Adrenal gland (tissue), 12 donors: ENCODE measurements around the gene ZNF425. TPM values are rescaled to one million over a fixed set of nuclear protein-coding genes. Genes with fewer than 3 reads are reported as not detected.

Experiments used
- DNase-seq, 7 donors: peaks; one replicate each; pipeline ENCODE4 v3.0.0-alpha.2; 2019 to 2020
- H3K27ac ChIP-seq, 5 donors: fragments of 200-600 bp; sonication (generic) in 4 of 5; 1 replicate in 3 of 5; 2 replicates in 2 of 5; pipeline versions ENCODE4 v1.5.1 to v1.8.0; 2016 to 2020; ENCODE audit warnings: mild to moderate bottlenecking in 1 of 5
- H3K27me3 ChIP-seq: fragments of 200-600 bp; 2 replicates; pipeline ENCODE4 v1.8.0; 2021
- H3K36me3 ChIP-seq, 2 donors: fragments of 200-600 bp; replicated peaks in 1 of 2; 1 replicate in 1 of 2; 2 replicates in 1 of 2; pipeline versions ENCODE4 v1.5.1 to v1.8.0; 2018 to 2022
- H3K4me1 ChIP-seq, 2 donors: fragments of 200-600 bp; replicated peaks in 1 of 2; 1 replicate in 1 of 2; 2 replicates in 1 of 2; pipeline versions ENCODE4 v1.5.1 to v1.8.0; 2018 to 2021
- H3K4me3 ChIP-seq, 4 donors: fragments of 200-600 bp; sonication (generic) in 3 of 4; one replicate each; pipeline ENCODE4 v1.5.1; 2016 to 2018
- H3K9me3 ChIP-seq, 3 donors: fragments of 200-600 bp; sonication (generic) in 1 of 3; replicated peaks in 1 of 3; 1 replicate in 2 of 3; 2 replicates in 1 of 3; pipeline versions ENCODE4 v1.5.1 to v1.8.0; 2016 to 2021
- CTCF ChIP-seq, 6 experiments: fragments of 450-650 bp in 4 of 6; fragments of 200-600 bp in 2 of 6; sonication (generic) in 1 of 6; IDR thresholded peaks; 1 replicate in 5 of 6; 2 replicates in 1 of 6; pipeline versions ENCODE4 v1.5.1 to v1.8.0; 2016 to 2021; ENCODE audit warnings: antibody characterized with exemption in 6 of 6, mild to moderate bottlenecking in 2 of 6, moderate library complexity in 1 of 6
- POLR2A ChIP-seq, 2 donors: fragments of 450-650 bp; IDR thresholded peaks; one replicate each; pipeline ENCODE4 v1.6.1; 2017; ENCODE audit warnings: antibody characterized with exemption in 2 of 2, mild to moderate bottlenecking in 2 of 2, moderate library complexity in 1 of 2
- WGBS, 4 donors: extraction: QIAGEN DNeasy Blood & Tissue Kit in 2 of 4; methylation state at CpG; one replicate each; pipeline versions ENCODE4 v1.1.5 to v1.1.7; 2013 to 2017; 5-methylcytosine and 5-hydroxymethylcytosine counted together
- intact Hi-C, 2 donors: fragments of 100-400 bp; cut with DNase I; formaldehyde crosslinking; loops; one replicate each; pipeline versions ENCODE4 v1.14.1 to v1.15.0; 2022 to 2023
- polyA plus RNA-seq, 3 donors: library from polyadenylated mRNA; stranded (reverse); fragments of 200-250 nt in 2 of 3; fragments of 350-450 nt in 1 of 3; fragmentation: Illumina TruSeq in 1 of 3; extraction: RNeasy Lipid Tissue Mini Kit (QIAGEN cat#74804) in 1 of 3; gene quantifications; one replicate each; pipeline ENCODE4 v1.2.3, GENCODE V29; 2013 to 2014
- total RNA-seq, 9 donors: library from RNA; depleted of rRNA in 4 of 9; stranded (reverse); fragments of >200 nt in 4 of 9; fragments of 120-200 nt in 1 of 9; fragmentation: NEBNext Ultra II Directional in 1 of 9; extraction: Animal tissue kit (Norgen Biotek cat#: 25700) in 1 of 9; gene quantifications; one replicate each; pipeline versions ENCODE4 v1.1.0 to v1.2.4, GENCODE V29; 2013 to 2023
- donor health status: healthy with polysubstance abuse.
- donor health status: Bipolar disorder and iron deficiency.
- donor health status: DM: yes; HTN: yes; CAD: no.
- donor health status: DM: no; HTN: no; CAD: no.
- donor health status: DM: no; HTN: no; CAD: no.
- donor health status: DM: yes; HTN: yes; CAD: no.

The ZNF425 gene
- total and polyA plus RNA-seq, 12 donors, result 0.36 to 3.1 (median 1.5) TPM

- H3K9me3 ChIP-seq, result no peaks in the 10 kb centered on the region
- 88 to 93% (median 91%) methylated on average over 4 of the region's 4 CpGs for WGBS, 4 donors
- H3K4me1 ChIP-seq, result no peaks in the 10 kb centered on the region
- DNase-seq, result no peak
- H3K4me3 ChIP-seq, result no peak overlapping the region
- TF ChIP-seq POLR2A (IDR thresholded peaks at IDR 0.05) (no peak), CTCF (IDR thresholded peaks at IDR 0.05) (no peak)
- H3K27ac ChIP-seq, result no peak overlapping the region
- intact Hi-C loops, result no loop called here
- H3K27me3 ChIP-seq, result no peaks in the 10 kb centered on the region
- peaks cover 0 to 32% of the 10 kb centered on the region in 2 donors for H3K36me3 ChIP-seq
These were observed 53.7 kb downstream of the ZNF425 start for GRCh38 chr7:149072438-149072775.

GRCh38 chr7:149071641-149072437 is 54.3 kb downstream of the ZNF425 start:
- Histone ChIP-seq H3K27me3 (no peaks in the 10 kb centered on the region), H3K9me3 (no peaks in the 10 kb centered on the region), H3K36me3 (peaks cover 0 to 32% of the 10 kb centered on the region in 2 donors), H3K4me1 (no peaks in the 10 kb centered on the region), H3K27ac (no peak overlapping the region), H3K4me3 (no peak overlapping the region)
- TF ChIP-seq POLR2A (IDR thresholded peaks at IDR 0.05), result no peak
- peak in 1 of 6 experiments; percentile 21 for TF ChIP-seq CTCF (IDR thresholded peaks at IDR 0.05)
- intact Hi-C loops, result no loop called here
- no peak for DNase-seq
- 69 to 86% (median 77%) methylated on average over 16 to 46 of the region's 46 CpGs for WGBS, 4 donors

- DNase-seq, result no peak
- TF ChIP-seq POLR2A (IDR thresholded peaks at IDR 0.05) (no peak), CTCF (IDR thresholded peaks at IDR 0.05) (no peak)
- no peak overlapping the region for H3K27ac ChIP-seq
- intact Hi-C loops, result no loop called here
- no peak overlapping the region for H3K4me3 ChIP-seq
- no peaks in the 10 kb centered on the region for H3K9me3 ChIP-seq
- no peaks in the 10 kb centered on the region for H3K4me1 ChIP-seq
- peaks cover 0 to 32% of the 10 kb centered on the region in 2 donors for H3K36me3 ChIP-seq
- WGBS, 4 donors, result 90 to 97% (median 94%) methylated on average over 3 to 29 of the region's 29 CpGs
- no peaks in the 10 kb centered on the region for H3K27me3 ChIP-seq
These were observed 54.9 kb downstream of the ZNF425 start for GRCh38 chr7:149071182-149071635.

- peaks cover 0 to 32% of the 10 kb centered on the region in 2 donors for H3K36me3 ChIP-seq
- no peak overlapping the region for H3K4me3 ChIP-seq
- H3K27ac ChIP-seq, result no peak overlapping the region
- no peak for DNase-seq
- 95 to 97% (median 95%) methylated on average over 18 to 31 of the region's 31 CpGs for WGBS, 4 donors
- intact Hi-C loops, result no loop called here
- H3K9me3 ChIP-seq, result no peaks in the 10 kb centered on the region
- TF ChIP-seq POLR2A (IDR thresholded peaks at IDR 0.05) (no peak), CTCF (IDR thresholded peaks at IDR 0.05) (no peak)
- H3K27me3 ChIP-seq, result no peaks in the 10 kb centered on the region
- H3K4me1 ChIP-seq, result no peaks in the 10 kb centered on the region
These were observed 55.6 kb downstream of the ZNF425 start for GRCh38 chr7:149070372-149071125.
